DND-41 (cell line): ENCODE measurements around the gene AKAP13.

Experiments used
- CTCF ChIP-seq: IDR thresholded peaks from 2 replicates; pipeline ENCODE4 v1.5.1; 2012; ENCODE audit warnings: borderline replicate concordance, low read length, moderate library complexity, mild to moderate bottlenecking; ENCODE audit not compliant: poor library complexity, severe bottlenecking; ENCODE audit errors: extremely low read depth
- EZH2 ChIP-seq: IDR thresholded peaks from 3 replicates; pipeline ENCODE4 v1.6.1; 2012; ENCODE audit warnings: borderline replicate concordance, low read depth, mild to moderate bottlenecking, moderate library complexity, low read length, inconsistent platforms; ENCODE audit not compliant: severe bottlenecking

- TF ChIP-seq EZH2: no peak
- peak; percentile 26 for TF ChIP-seq CTCF
Observed at GRCh38 chr15:85706779-85707518, 326.5 kb downstream of the AKAP13 start.
